Activated B cell treated with CpG ODN at 0.5 μM for 24 hours (primary cell): ENCODE results near the gene NMT1. TPM values are rescaled to one million over a fixed set of nuclear protein-coding genes. Genes with fewer than 3 reads are reported as not detected.

Source experiments
- ATAC-seq: fragments of 200-7000 bp; cut with Tn5 transposase; one replicate; pipeline ENCODE4 v1.10.0; 2021; ENCODE audit warnings: low read depth, mild to moderate bottlenecking, moderate library complexity
- CTCF ChIA-PET: fragments of 350-600 bp; sonication (Branson Sonifier 250); formaldehyde crosslinking; loops from one replicate; lab custom pipeline; 2021; ENCODE audit warnings: antibody characterized with exemption; lab: Charles Lee
- POLR2A ChIA-PET: fragments of 350-600 bp; sonication (Branson Sonifier 250); formaldehyde crosslinking; loops from one replicate; lab custom pipeline; 2021; ENCODE audit warnings: antibody characterized with exemption; lab: Charles Lee
- DNase-seq: peaks from one replicate; pipeline ENCODE4 v3.0.0; 2022
- H3K27ac Mint-ChIP-seq: one replicate; pipeline ENCODE4 v1.8.0; 2020; ENCODE audit warnings: mixed read lengths
- H3K27me3 Mint-ChIP-seq: one replicate; pipeline ENCODE4 v1.8.0; 2021; ENCODE audit warnings: mixed read lengths
- H3K36me3 Mint-ChIP-seq: one replicate; pipeline ENCODE4 v1.8.0; 2021; ENCODE audit warnings: low read depth, mixed read lengths
- H3K4me1 Mint-ChIP-seq: one replicate; pipeline ENCODE4 v1.8.0; 2021; ENCODE audit warnings: mixed read lengths
- H3K4me3 Mint-ChIP-seq: one replicate; pipeline ENCODE4 v1.8.0; 2020; ENCODE audit warnings: mild to moderate bottlenecking, mixed read lengths
- H3K9me3 Mint-ChIP-seq: one replicate; pipeline ENCODE4 v1.8.0; 2020; ENCODE audit warnings: mixed read lengths
- intact Hi-C: fragments of 100-400 bp; cut with micrococcal nuclease; formaldehyde crosslinking; loops from one replicate; pipeline ENCODE4 v1.15.1; 2024
- total RNA-seq: library from RNA; stranded (reverse); gene quantifications from 2 replicates; pipeline ENCODE4 v1.2.3, GENCODE V29; 2022
- TF ChIP-seq, protein P1 (sequence below): fragments of 200-600 bp; IDR thresholded peaks from one replicate; pipeline ENCODE4 v1.8.0; 2022; ENCODE audit warnings: antibody characterized with exemption, mild to moderate bottlenecking

NMT1 gene
- total RNA-seq, 1 donor from 2014 or later = 154 TPM

- peak; percentile 65 for DNase-seq
- H3K4me3 Mint-ChIP-seq = peak overlapping the region; percentile 39
- peaks cover 32% of the 10 kb centered on the region for H3K4me1 Mint-ChIP-seq
- peaks cover 8% of the 10 kb centered on the region for H3K36me3 Mint-ChIP-seq
- intact Hi-C loops = loop anchor here (1.0 to 5.0 kb wide), 3 partner anchors 54 to 242 kb away; partner anchors contain the start of gene C1QL1
- peak; percentile 86 for ATAC-seq
- H3K27ac Mint-ChIP-seq = no peak overlapping the region
- TF ChIP-seq, protein P1, sequence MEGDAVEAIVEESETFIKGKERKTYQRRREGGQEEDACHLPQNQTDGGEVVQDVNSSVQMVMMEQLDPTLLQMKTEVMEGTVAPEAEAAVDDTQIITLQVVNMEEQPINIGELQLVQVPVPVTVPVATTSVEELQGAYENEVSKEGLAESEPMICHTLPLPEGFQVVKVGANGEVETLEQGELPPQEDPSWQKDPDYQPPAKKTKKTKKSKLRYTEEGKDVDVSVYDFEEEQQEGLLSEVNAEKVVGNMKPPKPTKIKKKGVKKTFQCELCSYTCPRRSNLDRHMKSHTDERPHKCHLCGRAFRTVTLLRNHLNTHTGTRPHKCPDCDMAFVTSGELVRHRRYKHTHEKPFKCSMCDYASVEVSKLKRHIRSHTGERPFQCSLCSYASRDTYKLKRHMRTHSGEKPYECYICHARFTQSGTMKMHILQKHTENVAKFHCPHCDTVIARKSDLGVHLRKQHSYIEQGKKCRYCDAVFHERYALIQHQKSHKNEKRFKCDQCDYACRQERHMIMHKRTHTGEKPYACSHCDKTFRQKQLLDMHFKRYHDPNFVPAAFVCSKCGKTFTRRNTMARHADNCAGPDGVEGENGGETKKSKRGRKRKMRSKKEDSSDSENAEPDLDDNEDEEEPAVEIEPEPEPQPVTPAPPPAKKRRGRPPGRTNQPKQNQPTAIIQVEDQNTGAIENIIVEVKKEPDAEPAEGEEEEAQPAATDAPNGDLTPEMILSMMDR = no peak
- POLR2A ChIA-PET = interaction anchor here (1.0 to 1.3 kb wide), 2 partner anchors 101 to 130 kb away, joined by 3 to 4 read pairs; no protein-coding TSS in a partner anchor
- H3K27me3 Mint-ChIP-seq = peaks cover 37% of the 10 kb centered on the region
- CTCF ChIA-PET = interaction anchor here (0.6 to 4.0 kb wide), 13 partner anchors 16 to 247 kb away, joined by 3 to 30 read pairs (median 4); partner anchors contain the start of gene EFTUD2
- no peaks in the 10 kb centered on the region for H3K9me3 Mint-ChIP-seq
These were observed 39.4 kb upstream of the NMT1 start for GRCh38 chr17:45021607-45022287.

DNA sequence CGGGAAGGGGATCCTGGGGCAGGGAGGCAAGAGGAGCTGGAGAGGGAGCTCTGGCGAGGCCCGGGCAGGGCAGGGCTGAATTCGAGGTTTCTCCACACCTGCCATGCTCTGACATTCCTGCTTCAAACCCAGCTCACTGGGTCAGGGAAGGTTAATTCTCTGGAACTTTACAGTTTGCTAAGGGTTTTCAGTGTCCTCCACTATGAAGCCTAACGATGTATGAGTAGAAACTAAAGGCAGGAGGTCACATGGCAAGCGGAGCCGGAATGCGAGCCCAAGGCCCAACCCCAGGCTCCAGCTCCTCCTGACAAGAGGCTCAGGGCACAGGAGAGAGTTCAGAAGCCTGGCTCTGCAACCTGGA, 38.8 kb upstream of the NMT1 start:
- no peak for ATAC-seq

DNA sequence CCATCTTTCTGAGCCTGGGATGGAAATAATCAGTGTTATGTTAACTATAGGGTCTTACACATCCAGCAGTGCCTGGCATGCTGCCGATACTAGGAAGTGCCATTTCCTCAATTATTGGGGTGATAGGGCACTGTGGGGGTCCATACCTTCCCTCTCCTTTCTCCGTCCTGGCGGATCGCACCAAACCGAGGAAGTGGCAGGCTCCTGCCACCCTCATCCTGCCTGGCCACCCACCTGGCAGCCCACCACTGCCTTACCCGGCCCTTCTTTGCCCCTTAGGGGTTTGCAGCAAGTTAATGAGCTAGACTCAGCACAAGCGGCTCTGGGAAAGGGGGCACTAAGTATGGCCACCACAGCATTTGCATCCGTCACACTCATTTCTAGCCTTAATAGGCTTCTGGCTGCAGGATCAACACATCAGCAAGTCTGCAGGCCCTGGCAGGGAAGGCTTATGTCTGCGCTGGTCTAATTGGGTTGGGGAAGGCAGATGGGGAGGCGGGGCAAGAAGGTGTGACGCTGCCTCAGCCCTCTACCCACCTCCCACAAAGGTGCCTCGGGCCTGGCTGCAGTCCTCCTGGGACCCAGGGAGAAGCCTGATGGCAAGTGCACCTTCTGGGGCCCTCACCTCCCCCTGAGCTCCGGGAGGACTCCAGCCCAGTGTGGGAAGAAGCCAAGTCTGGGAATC, 38.3 kb upstream of the NMT1 start:
- Mint-ChIP-seq H3K27me3 (peaks cover 32% of the 10 kb centered on the region), H3K36me3 (peaks cover 8% of the 10 kb centered on the region), H3K9me3 (no peaks in the 10 kb centered on the region), H3K4me1 (peaks cover 32% of the 10 kb centered on the region), H3K27ac (no peak overlapping the region), H3K4me3 (no peak overlapping the region)
- DNase-seq (no peak), ATAC-seq (peak; percentile 38)
- CTCF ChIA-PET = interaction anchor here (0.6 to 4.0 kb wide), 10 partner anchors 15 to 246 kb away, joined by 3 to 30 read pairs (median 4); partner anchors contain the start of gene EFTUD2
- TF ChIP-seq, protein P1 = no peak
- intact Hi-C loops = loop anchor here (1.0 to 5.0 kb wide), 3 partner anchors 55 to 243 kb away; partner anchors contain the start of gene C1QL1
- POLR2A ChIA-PET = interaction anchor here (0.6 to 1.3 kb wide), 3 partner anchors 102 to 129 kb away, joined by 3 to 6 read pairs (median 4); no protein-coding TSS in a partner anchor

More for the DNA sequence above, 38.8 kb upstream of the NMT1 start:
- no peak overlapping the region for H3K27ac Mint-ChIP-seq
- POLR2A ChIA-PET = interaction anchor here (1.0 to 1.3 kb wide), 2 partner anchors 101 to 129 kb away, joined by 3 to 4 read pairs; no protein-coding TSS in a partner anchor
- TF ChIP-seq, protein P1 = no peak
- CTCF ChIA-PET = interaction anchor here (0.6 to 4.0 kb wide), 10 partner anchors 15 to 245 kb away, joined by 3 to 30 read pairs (median 4); partner anchors contain the start of gene EFTUD2
- H3K4me1 Mint-ChIP-seq = peaks cover 32% of the 10 kb centered on the region
- peaks cover 35% of the 10 kb centered on the region for H3K27me3 Mint-ChIP-seq
- no peak for DNase-seq
- intact Hi-C loops = loop anchor here (1.0 to 5.0 kb wide), 3 partner anchors 55 to 243 kb away; partner anchors contain the start of gene C1QL1
- no peaks in the 10 kb centered on the region for H3K9me3 Mint-ChIP-seq
- H3K36me3 Mint-ChIP-seq = peaks cover 8% of the 10 kb centered on the region
- H3K4me3 Mint-ChIP-seq = no peak overlapping the region

DNA sequence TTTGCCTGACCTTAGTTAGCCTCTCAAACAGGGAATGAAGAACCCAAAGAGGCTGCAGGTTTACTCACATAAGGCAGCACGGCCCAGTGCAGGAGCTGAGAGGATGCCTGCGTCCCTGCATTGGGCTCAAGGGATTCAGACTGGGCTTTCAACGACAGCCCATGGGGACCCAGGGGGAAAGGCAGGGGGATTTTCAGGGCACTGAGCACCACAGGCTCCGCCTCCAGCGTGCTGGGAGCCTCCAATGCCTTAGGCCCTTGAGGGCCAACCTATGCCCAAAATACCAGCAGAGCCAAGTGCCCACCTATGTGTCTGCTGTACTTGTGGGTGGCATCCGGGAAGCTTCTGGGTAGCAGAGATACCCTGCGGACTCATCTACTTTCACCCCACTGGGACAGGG, 32.0 kb upstream of the NMT1 start:
- Mint-ChIP-seq H3K4me3 (no peak overlapping the region), H3K36me3 (peaks cover 40% of the 10 kb centered on the region), H3K9me3 (no peaks in the 10 kb centered on the region), H3K4me1 (peaks cover 6% of the 10 kb centered on the region), H3K27me3 (no peaks in the 10 kb centered on the region), H3K27ac (no peak overlapping the region)
- TF ChIP-seq, protein P1 = no peak
- ChIA-PET POLR2A (no interaction called here), CTCF (no interaction called here)
- no peak for DNase-seq
- intact Hi-C loops = no loop called here
- peak; percentile 61 for ATAC-seq
